Thyroid gland (tissue), 4 donors: ENCODE measurements around the gene CCR5AS.
"Not testable (repeated sequence)": the region's sequence is repeated elsewhere in the genome, so short reads cannot be mapped to it uniquely, and the experiment has no call there.

Experiments
- CTCF ChIP-seq, 6 experiments: fragments of 200-600 bp in 3 of 6; fragments of 450-650 bp in 3 of 6; sonication (generic) in 3 of 6; IDR thresholded peaks; one replicate each; pipeline ENCODE4 v1.5.1; 2016 to 2019; ENCODE audit warnings: antibody characterized with exemption in 6 of 6, mild to moderate bottlenecking in 2 of 6, inconsistent platforms in 1 of 6, moderate library complexity in 1 of 6
- POLR2A ChIP-seq, 2 donors: fragments of 450-650 bp; IDR thresholded peaks; one replicate each; pipeline ENCODE4 v1.6.1; 2017; ENCODE audit warnings: antibody characterized with exemption in 2 of 2, mild to moderate bottlenecking in 2 of 2, moderate library complexity in 1 of 2

GRCh38 chr3:46427404-46427803 is 20.5 kb upstream of the CCR5AS start:
- not testable (repeated sequence) for TF ChIP-seq POLR2A, CTCF (IDR thresholded peaks at IDR 0.05)
